Activated naive CD4-positive, alpha-beta T cell treated with Interleukin-2 at 50 U/mL for 16 hours (primary cell): ENCODE results near the gene GALNT5.
"Not testable (repeated sequence)": the region's sequence is repeated elsewhere in the genome, so short reads cannot be mapped to it uniquely, and the experiment has no call there.

Experiments used
- DNase-seq: peaks from one replicate; pipeline ENCODE4 v3.0.0-alpha.2; 2020

Gene GALNT5

GRCh38 chr2:157252529-157252928, 5.0 kb upstream of the GALNT5 start:
- no peak for DNase-seq

- no peak for DNase-seq
Measured at GRCh38 chr2:157254041-157254440, 3.5 kb upstream of the GALNT5 start.

GRCh38 chr2:157255746-157256145, 1.8 kb upstream of the GALNT5 start:
- no peak for DNase-seq

- peak; percentile 23 for DNase-seq
Measured at GRCh38 chr2:157256626-157257025, 879 bp upstream of the GALNT5 start.

- no peak for DNase-seq
Measured at GRCh38 chr2:157258520-157259326, 1.2 kb downstream of the GALNT5 start.

- DNase-seq, result no peak
Measured at GRCh38 chr2:157259386-157259785, 1.9 kb downstream of the GALNT5 start.

- no peak for DNase-seq
Measured at GRCh38 chr2:157259960-157260359, 2.5 kb downstream of the GALNT5 start.

GRCh38 chr2:157260533-157261198, 3.2 kb downstream of the GALNT5 start:
- no peak for DNase-seq

GRCh38 chr2:157261199-157261782, 3.8 kb downstream of the GALNT5 start:
- DNase-seq, result peak; percentile 65

- no peak for DNase-seq
Measured at GRCh38 chr2:157262248-157262647, 4.7 kb downstream of the GALNT5 start.

- no peak for DNase-seq
Measured at GRCh38 chr2:157264099-157264498, 6.6 kb downstream of the GALNT5 start.

GRCh38 chr2:157265825-157266224, 8.3 kb downstream of the GALNT5 start:
- DNase-seq, result no peak

GRCh38 chr2:157267476-157267875, 10.0 kb downstream of the GALNT5 start:
- no peak for DNase-seq

- no peak for DNase-seq
Measured at GRCh38 chr2:157269060-157269459, 11.6 kb downstream of the GALNT5 start.

GRCh38 chr2:157269922-157270321, 12.4 kb downstream of the GALNT5 start:
- DNase-seq, result no peak

- no peak for DNase-seq
Measured at GRCh38 chr2:157271590-157272203, 14.2 kb downstream of the GALNT5 start.

GRCh38 chr2:157279311-157279710, 21.8 kb downstream of the GALNT5 start:
- DNase-seq, result not testable (repeated sequence)

- no peak for DNase-seq
Measured at GRCh38 chr2:157281316-157281715, 23.8 kb downstream of the GALNT5 start.

- DNase-seq, result no peak
Measured at GRCh38 chr2:157283468-157283867, 26.0 kb downstream of the GALNT5 start.

GRCh38 chr2:157287160-157287559, 29.7 kb downstream of the GALNT5 start:
- DNase-seq, result no peak

- DNase-seq, result no peak
Measured at GRCh38 chr2:157290525-157290924, 33.0 kb downstream of the GALNT5 start.

- DNase-seq, result no peak
Measured at GRCh38 chr2:157291018-157291417, 33.5 kb downstream of the GALNT5 start.

- no peak for DNase-seq
Measured at GRCh38 chr2:157292853-157293252, 35.3 kb downstream of the GALNT5 start.

GRCh38 chr2:157296490-157296889, 39.0 kb downstream of the GALNT5 start:
- no peak for DNase-seq
